HG03095 (cell line): ENCODE data around the gene CEND1.

Source experiments
- ATAC-seq: cut with Tn5 transposase; IDR thresholded peaks from one replicate; pipeline ENCODE4 v1.9.1; 2021; ENCODE audit warnings: moderate library complexity; ENCODE audit not compliant: unreplicated experiment

The CEND1 gene

DNA sequence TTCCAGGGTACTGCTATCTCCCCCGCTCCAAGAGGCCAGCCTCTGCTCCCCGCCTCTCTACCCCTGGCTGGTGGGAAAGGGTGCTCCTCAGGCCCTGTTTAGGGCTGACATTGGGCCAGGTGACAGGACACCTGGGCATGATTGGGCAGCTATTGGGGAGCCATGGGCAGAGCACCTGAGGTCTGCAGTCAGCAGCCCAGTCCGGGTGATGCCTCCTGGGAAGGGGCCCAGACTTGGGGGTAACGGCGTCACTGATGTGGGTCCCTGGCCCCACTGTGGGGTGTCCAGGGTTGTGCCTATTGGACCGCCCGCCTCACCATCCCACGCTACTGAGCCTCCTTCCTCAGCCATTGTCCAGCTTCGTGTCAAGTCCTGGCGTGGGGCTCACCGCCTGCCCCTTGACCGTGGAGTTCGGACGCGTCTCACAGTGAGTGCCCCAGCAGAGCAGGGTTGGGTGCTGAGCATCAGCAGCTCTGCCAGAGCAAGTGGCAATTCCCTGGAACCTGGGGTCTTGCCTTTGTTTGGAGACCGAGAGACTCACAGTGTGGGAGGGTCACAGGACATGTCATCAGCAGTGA, 9.8 kb downstream of the CEND1 start:
- ATAC-seq, result no peak

DNA sequence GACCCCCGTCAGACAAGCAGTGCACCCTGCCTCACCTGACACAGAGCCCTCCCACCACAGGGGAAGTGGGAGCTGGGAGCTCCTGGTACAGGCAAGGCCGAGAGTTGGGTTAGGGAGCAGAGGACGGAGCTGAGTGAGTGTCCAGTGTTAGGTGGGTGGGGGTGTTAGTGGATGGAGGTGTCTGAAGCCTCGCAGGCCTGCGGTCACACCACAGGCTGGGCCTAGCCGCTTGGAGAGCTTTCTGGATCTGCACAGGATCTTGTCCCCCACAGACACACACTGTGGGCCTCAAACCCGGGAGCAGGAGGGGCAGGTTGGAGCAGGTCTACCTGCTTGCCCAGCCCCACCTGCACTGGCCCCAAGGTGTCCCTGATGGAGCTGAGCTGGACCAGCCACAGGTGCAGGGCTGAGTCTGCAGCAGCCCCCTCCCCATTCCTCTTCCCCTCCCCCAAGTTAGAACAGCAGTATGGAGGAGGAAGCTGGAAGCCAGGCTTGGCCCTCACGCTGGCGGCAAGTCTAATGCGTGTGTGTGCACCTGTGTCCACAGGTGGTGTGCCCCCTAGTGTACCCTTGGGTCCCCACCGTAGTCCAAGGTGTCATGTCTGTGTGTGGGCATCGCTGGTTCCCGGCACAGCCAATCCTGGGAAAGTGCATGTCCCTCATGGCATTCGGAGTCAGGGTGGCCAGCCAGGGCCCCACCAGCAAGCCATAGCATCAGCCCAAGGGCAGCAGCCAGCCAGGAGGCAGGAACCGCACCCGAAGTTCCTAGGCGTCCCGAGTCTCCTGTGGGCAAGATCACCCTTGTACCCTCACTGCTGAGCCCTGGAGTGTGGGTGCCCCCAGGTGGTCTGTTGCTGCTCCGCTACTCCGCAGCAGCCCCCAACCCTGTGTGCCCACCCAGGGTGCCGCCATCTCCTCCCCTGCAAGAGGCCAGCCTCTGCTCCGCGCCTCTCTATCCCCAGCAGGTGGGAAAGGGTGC, 10.6 kb downstream of the CEND1 start:
- ATAC-seq, result no peak

DNA sequence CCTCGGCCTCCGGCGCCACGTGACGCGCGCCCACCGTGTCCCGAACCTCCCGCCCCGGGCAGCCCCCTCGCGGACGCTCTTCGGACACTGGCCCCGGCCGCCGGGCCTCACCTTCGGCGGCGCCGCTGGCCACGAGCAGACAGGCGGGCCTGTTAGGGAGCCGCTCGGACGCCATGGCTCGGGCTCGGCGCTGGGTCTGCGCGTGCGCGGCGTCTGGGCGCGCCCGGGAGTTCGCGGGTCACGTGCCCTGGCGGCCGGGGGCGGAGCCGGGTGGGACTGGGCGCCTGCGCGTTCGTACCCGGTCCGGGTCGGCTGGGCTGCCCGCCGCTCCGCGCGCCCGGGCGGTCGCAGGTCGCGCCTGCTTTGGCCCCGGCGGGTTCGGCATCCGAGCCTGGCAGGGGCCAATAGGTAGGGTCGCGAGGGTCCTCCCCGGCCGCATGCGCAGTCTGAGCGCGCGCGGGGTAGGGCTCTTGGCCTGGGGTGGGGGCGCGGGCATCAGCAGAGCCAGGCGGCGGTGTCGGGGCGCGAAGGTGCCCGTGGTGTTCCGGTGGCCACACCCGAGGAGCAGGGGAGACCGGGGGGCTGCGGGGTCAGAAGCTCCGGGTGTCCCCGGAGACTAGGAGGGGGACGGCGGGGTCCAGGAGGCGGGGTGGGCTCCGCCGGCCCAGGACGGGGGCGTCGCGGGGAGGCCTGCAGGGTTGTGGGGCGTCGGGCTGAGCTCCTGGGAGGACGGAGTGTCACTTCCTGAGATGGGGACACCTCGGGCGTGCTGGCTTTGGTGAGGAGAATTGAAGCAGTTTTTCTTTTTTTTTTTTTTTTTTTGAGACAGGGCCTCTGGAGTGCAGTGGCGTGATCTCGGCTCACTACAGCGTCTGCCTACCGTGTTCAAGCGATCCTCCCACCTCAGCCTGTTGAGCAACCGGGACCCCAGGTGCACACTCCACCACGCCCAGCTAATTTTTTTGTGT, 12.3 kb downstream of the CEND1 start, which contains the start of gene GATD1:
TSS of gene GATD1 (minus strand) at position 200 of the 968 bp plus-strand sequence. CDS start at position 175, 25 bp downstream.
- ATAC-seq, result peak; percentile 50

DNA sequence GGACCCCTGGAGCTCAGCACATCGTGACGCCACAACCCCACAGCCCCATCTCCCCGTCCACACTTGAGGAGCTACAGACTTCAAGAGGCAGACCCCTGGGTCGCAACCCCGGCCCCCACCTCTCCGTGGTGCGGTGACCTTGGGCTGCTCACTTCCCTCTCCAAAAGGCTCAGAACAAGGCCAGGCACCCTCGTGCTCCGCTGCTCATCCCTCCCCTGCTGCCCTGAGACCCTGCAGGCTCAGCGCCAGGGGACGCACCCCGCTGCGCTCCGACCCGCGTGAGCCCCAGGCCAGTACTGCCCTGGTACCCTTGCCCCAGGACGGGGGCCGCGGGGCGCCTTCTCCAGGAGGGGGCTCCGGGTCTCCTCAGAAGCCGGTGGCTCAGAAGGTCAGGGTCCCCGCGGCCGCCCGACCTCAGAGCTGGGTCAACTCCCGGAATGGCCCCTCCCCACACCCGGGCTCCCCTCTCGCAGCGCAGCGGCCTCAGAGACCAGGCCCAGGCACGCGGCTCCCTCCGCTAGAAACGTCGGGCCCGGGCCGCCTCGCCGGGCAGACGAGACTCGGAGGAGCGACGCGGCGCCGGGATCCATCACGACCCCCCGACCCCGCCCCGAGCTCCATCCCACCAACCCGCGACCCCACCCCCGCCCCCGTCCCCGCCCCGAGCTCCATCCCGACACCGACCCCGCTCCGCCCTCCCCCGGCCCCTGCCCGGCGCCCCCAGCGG, 13.2 kb downstream of the CEND1 start:
- ATAC-seq, result peak; percentile 22

DNA sequence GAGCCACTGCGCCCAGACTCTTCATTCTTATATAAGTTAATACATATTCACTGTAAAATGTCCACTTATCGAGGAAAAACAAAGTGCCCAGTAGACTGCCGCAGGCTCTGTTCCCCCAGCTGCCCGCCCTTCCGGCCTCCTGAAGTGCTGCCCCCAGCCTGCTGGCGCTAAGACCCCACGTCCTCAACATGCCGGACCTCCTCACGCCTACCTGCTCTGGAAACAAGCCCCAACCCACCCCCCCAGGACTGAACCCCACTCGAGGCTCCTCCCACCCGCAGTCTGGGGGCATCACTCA, 13.7 kb downstream of the CEND1 start:
- ATAC-seq, result no peak

DNA sequence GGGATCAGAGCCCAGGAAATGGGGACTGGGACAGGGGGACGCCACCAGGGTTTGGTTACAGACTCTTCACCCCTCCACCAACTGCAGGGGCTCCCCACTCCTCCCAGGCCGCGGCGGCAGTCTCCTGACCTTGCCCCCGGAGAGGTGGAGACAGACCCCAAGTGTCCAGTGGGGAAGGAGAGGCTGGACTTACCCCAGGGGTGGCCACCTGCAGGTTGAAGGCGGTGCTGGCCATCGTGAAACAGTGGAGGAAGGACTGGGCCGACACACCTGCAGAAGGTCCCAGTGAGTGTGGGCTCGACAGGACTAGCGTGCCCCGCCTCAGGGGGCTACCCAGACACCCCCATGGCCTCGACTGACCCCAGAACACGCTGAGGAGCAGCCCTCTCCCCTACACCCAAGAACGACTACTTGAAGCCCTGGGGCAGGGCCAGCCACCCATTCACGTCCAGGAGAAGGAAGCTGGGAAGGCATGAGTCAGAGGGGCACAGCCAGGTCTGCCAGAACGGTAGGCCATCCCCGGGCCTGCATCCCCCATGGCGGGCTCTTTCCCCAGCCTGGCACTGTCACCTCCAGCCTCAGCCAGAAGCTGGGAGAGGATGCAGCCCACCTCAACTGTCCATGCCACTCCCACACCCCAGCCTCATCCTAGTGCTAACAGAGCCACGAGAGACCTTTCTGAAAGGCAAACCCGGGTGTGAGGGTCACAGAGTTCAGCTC, 14.9 kb downstream of the CEND1 start:
- no peak for ATAC-seq

DNA sequence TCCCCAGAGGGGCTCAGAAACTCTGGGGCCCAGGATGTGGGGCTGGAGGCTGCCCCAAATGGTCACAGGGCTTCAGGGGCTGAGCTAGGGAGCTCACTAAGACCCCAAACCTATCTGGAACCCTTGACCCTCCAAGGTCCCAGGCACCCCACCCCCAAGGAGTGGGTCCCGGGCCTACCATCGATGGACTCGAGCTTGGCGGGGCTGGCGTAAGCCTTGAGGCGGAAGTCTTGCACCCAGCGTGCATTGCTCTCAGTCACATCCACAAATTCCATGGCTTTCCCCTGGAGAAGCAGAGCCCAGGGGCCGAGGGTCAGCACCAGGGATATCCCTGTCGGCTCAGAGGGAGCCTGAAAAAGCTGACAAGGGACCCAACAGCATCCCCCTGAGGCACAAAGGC, 16.1 kb downstream of the CEND1 start:
- no peak for ATAC-seq

DNA sequence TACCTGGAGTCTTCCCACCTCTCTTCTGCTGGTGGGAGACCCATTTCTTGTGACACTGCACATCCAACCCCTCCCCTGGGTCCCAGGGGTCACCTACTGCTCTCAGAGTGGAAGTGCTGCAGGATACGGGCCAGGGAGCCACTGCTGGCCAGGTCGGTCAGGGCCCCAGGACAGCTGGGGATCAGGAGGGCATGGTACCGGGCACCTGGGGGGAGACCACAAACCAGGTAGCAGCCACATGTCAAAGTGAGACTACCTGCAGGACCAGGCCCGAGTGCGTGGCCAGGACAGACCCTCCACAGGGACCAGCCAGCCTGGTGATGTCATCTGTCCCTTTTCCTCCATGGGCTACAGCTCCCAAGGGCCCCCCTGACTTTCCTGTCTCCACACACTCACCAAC, 16.5 kb downstream of the CEND1 start:
- ATAC-seq, result no peak

DNA sequence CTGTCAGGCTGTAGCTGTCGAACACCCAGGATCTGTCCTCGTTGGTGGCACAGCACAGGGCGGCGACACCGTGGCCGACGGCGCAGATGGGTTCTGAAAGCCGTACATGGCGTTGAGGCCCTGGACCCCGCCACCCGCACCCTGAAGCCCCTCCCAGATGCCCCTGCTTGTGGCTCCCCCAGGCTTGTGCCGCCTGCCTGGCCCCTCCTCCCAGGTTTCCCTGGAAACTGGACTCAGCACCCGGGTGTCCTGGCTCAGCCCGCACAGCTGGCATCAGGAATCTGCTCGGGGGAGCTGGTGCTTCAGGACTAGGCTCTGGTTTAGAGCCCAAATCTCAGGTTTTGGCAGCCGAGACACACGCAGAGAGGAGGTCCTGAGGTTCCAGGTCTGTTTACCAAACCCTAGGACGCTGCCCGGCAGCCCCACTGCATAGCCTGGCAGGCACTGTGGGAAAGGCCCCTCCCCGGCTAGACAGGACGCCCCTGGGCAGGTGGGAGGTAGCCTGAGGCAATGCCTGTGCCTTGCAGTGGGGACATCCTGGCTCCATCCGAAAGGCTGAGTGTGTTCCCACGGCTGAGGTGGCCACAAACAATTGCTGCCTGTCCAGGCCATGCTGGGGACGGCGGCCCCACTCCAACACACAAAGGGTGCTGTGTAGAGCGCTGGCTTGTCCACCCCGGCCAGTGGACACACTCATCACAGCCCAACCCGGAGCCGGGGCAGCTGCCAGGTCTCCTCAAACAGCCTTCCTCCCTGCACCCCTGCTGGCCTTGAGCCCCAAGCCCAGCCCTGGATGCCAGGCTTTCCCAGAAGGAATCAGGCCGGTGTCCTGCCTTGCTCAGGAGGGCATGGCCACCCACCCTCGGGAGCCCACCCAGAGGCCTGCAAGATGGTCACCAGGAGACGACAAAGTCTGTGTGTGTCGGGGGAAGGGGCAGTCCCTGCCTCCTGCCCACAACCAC, 17.2 kb downstream of the CEND1 start:
- ATAC-seq, result no peak

DNA sequence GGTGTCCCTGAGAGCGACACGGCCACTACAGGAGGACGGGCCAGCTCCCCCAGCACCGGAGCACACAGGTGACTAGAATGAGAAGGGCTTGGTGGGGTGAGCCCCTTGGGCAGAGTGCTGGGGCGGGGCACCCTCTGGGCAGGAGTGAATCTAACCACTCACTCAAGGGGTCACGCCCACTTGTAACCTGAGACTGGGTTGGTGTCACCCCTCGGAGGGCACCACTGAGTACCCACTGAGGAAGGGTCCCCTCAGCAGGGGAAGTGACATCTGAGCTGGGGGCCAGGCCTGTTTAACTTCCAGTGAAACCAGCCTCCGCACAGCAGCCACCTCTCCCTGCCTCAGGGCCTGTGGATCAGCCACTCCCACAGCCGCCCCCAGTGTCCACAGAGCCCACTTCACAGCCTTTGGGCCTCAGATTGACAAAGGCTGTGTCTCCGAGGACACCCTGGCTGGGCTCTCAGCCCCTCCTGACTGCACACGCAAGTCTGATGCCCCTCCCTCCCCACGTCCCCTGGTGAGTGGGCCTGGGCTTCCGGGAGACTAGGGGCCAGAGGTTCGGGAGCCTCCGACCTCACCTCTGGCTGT, 18.2 kb downstream of the CEND1 start:
- no peak for ATAC-seq

DNA sequence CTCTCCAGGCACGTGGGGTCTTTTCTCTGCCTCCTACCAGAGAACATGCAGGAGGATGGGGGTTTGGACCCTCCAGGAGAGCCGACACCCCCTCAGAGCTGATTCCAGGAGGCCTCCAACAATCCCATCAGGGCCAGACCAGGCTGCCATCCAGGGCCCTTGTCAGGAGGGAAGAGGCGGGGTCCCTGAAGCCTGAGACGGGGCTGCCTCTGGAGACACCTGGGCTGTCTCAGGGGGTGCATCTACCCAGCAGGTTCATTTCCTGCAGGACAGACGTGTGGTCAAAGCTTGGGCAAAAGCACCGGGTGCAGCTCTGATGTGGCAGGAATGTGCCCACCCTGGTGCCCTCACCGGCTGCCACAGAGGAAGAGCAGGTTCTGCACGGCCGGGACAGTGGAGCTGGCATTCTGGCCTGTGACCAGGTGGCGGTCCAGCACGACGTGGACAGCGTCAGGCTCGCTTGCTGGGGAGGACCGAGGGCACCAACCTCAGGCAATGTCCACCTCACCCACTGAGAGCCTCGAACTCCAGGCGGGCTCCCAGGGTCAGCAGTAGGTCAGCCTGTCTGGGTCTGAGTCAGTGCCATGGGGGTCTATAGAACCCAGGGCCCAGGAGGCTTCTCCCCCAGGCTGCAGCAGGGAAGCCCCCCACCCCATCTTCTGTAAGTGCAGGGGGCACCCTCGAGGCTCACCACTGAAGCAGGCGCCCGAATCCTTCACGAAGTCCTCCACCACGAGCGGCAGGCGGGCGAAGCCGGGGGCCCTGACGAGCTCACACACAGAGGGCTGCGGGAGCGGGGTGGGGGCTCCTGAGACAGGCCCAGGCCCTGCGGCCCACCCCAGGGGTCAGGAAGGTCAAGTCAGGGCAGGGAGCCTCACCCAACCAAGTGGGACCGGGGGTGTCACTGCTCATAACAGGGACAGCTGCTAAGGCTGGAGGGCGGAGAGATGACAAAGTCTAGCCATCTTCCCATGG, 19.0 kb downstream of the CEND1 start:
- ATAC-seq, result no peak

DNA sequence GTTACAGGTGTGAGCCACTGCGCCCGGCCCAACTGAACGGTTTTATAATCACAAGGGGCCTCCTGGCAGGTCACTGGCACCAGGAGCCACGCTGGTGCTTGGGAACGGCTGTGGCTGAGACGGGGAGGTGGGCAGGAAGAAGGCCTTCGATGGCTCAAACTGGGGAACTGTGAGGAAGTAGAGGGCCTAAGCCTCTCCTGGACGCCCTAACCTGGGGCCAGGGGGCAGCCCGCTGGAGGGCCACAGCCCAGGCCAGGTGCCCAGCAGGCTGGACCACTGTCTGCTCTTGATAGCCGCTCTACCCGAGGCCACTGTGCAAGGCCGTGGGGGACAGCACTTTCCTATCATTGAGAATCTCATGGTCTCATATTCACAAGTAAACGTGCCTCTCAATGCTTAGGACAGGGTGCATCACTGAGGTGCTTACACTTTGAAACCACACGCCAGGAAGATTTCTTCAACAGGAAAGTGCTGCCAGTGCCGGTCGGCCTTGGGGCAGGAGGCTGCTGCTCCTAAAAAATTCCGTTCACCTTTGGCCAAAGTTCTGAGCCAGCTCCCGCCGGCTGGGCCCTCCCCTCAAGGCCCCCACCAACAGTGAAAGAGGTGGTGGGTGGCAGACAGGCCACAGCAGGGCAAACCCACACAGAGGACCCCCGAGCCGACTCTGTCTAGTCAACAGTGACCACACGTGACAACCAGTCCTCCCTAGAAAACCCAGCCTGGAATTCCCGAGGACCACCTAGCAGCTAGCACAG, 19.8 kb downstream of the CEND1 start:
- no peak for ATAC-seq

DNA sequence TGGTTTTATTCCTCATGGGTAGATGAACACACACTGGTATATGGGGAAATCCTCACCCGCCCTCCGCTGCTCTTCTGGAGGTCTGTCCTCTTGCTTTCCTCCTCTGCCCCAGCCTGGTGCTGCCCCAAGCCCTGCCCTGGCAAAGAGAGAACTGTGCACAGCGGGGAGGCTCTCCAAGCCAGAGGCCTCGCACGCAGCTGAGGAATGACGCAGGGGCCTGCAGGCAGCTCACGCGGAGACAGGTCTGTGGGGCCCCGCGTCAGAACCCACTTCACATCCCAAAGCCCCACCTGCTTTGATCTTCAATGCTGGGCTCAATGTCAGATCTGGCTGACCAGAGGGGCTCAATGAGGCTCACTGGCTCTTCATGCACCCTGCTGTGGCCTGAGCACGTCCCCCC, 22.7 kb downstream of the CEND1 start:
- no peak for ATAC-seq

DNA sequence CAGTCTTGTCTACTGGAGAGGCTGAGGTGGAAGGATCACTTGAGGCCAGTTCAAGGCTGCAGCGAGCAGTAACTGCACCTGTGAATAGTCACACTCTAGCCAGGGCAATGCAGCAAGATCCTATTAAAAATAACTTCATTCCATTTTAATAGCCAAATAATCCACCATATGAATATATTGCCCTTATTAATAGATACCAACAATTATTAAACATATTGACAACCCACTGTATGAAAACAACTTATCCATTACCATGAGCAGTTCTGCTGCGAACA, 23.0 kb downstream of the CEND1 start:
- ATAC-seq, result no peak

DNA sequence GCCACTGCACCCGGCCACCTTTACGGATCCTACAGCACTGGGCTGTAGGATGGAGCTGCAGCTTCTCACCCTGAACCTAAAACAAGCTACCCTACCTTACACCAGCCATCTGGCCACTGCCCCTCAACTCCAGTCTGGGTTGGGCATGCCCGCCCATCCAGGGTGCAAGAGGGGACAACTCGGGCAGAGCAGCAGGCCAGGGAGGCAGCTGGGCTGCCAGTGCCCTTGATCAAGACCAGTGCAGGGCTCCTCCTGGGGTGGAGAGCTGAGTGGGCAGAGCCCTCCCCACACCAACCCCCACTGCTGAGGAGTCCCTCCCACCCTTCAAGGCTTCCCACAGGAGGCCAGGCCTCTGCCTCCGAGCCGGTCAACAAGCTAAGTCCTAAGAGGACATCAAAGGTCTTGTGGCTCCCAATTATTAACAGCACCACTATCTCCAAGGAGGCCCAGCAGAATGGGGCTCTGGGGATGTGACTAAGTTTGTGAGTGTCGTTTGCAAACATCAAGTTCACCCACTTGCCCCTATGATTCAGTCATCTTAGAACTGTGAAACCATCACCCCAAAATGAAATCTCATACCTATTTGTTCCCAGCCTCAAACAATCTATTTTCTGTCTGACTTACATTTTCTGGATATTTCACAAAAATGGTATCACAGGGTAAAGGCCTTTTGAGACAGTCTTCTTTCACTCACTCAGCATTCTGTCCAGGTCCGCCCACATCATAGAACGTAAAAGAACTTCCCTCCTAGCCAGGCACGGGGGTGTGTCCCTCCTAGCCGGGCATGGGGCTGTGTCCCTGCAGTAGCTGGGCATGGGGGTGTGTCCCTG, 23.6 kb downstream of the CEND1 start:
- no peak for ATAC-seq

DNA sequence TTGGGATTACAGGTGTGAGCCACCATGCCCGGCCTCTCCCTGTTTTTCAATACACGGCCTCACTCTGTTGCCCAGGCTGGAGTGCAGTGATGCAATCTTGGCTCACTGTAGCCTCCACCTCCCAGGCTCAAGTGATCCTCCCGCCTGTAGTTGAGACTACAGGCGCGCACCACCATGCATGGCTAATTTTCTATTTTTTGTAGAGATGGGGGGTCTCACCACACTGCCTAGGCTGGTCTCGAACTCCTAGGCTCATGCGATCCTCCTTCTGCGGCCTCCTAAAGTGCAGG, 24.1 kb downstream of the CEND1 start:
- ATAC-seq, result no peak
